Thoracic aorta (tissue), 2 donors: ENCODE results near the gene NOTCH1. TPM values are rescaled to one million over a fixed set of nuclear protein-coding genes. Genes with fewer than 3 reads are reported as not detected.
A peak's percentile ranks its signal among the peaks of the same experiment; 100 is the strongest.
"Not testable (repeated sequence)": the region's sequence is repeated elsewhere in the genome, so short reads cannot be mapped to it uniquely, and the experiment has no call there.

Experiments used
- ATAC-seq: fragments of 150-250 bp; one replicate; pipeline ENCODE4 v1.8.0; 2017; ENCODE audit warnings: low read depth; ENCODE audit not compliant: insufficient number of reproducible peaks, low FRiP score
- DNase-seq: peaks from one replicate; pipeline ENCODE4 v3.0.0-alpha.2; 2020; ENCODE audit warnings: low spot score
- H3K27ac ChIP-seq, 2 donors: fragments of 200-600 bp; sonication (generic); 1 replicate in 1 of 2; 2 replicates in 1 of 2; pipeline ENCODE4 v1.5.1; 2016; ENCODE audit warnings: mild to moderate bottlenecking in 2 of 2, moderate library complexity in 2 of 2
- H3K27me3 ChIP-seq: fragments of 200-600 bp; sonication (generic); replicated peaks from 2 replicates; pipeline ENCODE4 v1.6.0; 2016; ENCODE audit warnings: mild to moderate bottlenecking; ENCODE audit not compliant: insufficient read depth
- H3K36me3 ChIP-seq: fragments of 200-600 bp; sonication (generic); one replicate; pipeline ENCODE4 v1.5.1; 2016
- H3K4me1 ChIP-seq, 2 donors: fragments of 200-600 bp; sonication (generic); 1 replicate in 1 of 2; 2 replicates in 1 of 2; pipeline versions ENCODE4 v1.5.1 to v1.6.0; 2016; ENCODE audit warnings: low read depth in 2 of 2, mild to moderate bottlenecking in 1 of 2; ENCODE audit not compliant: control insufficient read depth in 1 of 2
- H3K4me3 ChIP-seq: fragments of 200-600 bp; sonication (generic); 2 replicates; pipeline ENCODE4 v1.5.1; 2016; ENCODE audit warnings: mild to moderate bottlenecking
- H3K9me3 ChIP-seq: fragments of 200-600 bp; sonication (generic); 2 replicates; pipeline ENCODE4 v1.5.1; 2016
- total RNA-seq, 2 donors: library from RNA; depleted of rRNA; stranded (reverse); fragments of >200 nt; gene quantifications; one replicate each; pipeline versions ENCODE4 v1.1.0 to v1.2.3, GENCODE V29; 2016
- TF ChIP-seq, protein P1 (sequence below): fragments of 200-600 bp; sonication (generic); IDR thresholded peaks from one replicate; pipeline ENCODE4 v1.5.1; 2019; ENCODE audit warnings: antibody characterized with exemption

Gene NOTCH1
- total RNA-seq, 2 donors from 2014 or later: 40.9 to 48.1 TPM

DNA sequence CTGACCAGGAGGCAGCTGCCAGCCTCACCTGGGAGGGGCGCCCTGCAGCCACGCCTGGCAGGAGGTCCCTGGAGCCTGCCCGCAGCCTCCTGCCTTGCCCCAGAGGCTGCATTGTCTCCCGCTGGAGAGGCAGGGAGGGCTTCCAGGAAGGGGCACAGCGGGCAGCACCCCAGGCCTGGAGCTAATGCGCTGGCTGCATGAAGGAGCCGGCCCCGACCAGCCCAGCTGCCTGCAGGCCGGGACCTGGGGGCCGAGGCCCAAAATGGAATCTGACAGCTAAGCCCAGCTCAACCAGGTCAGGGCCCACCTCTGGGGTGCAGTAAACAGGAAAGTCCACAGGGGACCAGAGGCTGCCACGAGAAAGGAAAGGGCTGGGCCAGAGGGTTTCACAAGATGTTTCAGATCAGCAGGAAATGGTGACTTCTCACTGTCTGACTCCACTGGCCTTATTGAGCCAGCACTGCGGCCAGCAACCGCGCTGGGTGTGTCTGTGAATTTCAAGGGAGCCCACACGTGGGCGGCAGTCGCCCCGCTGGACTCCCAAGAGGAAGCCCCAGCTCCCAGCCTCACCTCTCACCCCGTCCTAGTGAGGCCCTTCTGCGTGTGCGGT is 18.6 kb upstream of the NOTCH1 start:
- Histone ChIP-seq H3K9me3 (no peaks in the 10 kb centered on the region), H3K4me3 (no peak overlapping the region), H3K27ac (peak overlapping the region in 1 of 2 donors; percentile 56), H3K27me3 (no peaks in the 10 kb centered on the region), H3K36me3 (no peaks in the 10 kb centered on the region), H3K4me1 (peaks cover 36 to 51% of the 10 kb centered on the region in 2 donors)
- TF ChIP-seq, protein P1, sequence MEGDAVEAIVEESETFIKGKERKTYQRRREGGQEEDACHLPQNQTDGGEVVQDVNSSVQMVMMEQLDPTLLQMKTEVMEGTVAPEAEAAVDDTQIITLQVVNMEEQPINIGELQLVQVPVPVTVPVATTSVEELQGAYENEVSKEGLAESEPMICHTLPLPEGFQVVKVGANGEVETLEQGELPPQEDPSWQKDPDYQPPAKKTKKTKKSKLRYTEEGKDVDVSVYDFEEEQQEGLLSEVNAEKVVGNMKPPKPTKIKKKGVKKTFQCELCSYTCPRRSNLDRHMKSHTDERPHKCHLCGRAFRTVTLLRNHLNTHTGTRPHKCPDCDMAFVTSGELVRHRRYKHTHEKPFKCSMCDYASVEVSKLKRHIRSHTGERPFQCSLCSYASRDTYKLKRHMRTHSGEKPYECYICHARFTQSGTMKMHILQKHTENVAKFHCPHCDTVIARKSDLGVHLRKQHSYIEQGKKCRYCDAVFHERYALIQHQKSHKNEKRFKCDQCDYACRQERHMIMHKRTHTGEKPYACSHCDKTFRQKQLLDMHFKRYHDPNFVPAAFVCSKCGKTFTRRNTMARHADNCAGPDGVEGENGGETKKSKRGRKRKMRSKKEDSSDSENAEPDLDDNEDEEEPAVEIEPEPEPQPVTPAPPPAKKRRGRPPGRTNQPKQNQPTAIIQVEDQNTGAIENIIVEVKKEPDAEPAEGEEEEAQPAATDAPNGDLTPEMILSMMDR: no peak
- ATAC-seq (no peak), DNase-seq (no peak)

DNA sequence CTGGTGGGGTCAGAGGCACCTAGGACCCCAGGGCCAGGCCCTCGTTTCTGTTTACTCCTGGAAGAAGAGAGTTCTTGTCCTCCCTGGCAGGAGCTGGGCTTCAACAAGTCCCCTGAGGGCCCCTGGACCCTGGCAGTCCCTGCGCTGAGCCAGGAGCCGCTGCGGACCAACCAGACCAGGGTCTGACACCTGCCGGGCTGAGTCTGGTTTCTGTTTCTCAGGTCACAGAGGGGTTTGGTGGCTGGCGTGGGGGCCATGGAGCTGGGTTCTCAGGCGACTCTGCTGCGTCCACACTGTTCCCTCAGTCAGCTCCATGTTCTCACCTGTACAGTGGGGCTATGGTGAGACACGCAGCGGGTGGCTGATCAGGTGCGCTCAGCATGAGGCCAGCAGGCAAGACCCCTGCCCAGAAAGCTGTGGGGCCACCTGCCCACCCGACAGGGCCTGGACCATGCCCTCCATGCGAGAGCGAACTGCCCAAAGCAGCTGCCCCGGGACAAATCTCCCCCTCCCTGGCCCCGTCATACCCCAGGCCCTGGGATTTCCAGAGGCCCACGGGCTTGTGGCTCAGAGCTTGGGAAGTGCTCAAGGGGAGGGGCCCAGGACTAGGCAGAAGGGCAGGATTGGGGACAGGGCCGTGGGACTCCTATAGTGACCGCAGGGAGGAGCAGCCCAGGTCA is 17.9 kb upstream of the NOTCH1 start:
- Histone ChIP-seq H3K36me3 (no peaks in the 10 kb centered on the region), H3K9me3 (no peaks in the 10 kb centered on the region), H3K27me3 (no peaks in the 10 kb centered on the region), H3K27ac (peak overlapping the region in 1 of 2 donors; percentile 56), H3K4me3 (no peak overlapping the region), H3K4me1 (peaks cover 34 to 47% of the 10 kb centered on the region in 2 donors)
- DNase-seq: no peak
- TF ChIP-seq, protein P1: no peak
- ATAC-seq: no peak

DNA sequence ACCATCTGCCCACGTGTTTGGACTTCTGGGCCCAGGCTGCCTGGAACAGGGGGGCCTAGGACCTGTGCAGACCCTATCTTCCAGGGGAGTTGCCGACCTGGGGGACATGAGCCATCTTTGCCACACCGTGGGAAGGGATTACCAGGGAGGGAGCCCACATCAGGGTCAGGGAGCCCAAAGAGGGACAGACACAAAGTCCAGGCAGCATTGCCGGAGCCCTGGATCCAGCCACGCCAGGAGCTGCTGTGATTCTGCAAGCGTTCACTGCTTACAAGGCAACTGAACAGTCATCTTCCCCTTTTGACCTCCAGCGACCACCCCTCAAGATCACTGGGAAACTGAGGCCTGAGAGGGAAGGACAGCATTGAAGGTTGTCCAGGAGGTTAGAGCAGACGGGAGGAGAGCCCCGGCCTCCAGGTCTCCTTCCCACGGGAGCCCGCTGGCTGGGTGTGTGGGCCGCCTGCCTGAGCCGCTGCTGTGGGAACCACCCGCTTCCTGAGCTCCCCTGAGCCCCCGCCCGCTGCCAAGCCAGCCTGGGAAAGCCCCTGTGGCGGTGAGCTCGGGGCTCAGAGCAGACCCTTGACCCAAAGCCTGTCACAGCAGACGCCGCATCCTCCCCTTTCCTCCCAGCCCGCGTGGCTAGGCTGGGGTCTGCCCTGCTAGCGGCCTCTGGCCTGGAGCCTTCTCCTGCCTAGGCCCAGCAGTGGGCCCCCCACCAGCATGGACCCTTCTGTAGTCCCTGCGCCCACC is 17.1 kb upstream of the NOTCH1 start:
- ATAC-seq: no peak
- peaks cover 26 to 46% of the 10 kb centered on the region in 2 donors for H3K4me1 ChIP-seq

DNA sequence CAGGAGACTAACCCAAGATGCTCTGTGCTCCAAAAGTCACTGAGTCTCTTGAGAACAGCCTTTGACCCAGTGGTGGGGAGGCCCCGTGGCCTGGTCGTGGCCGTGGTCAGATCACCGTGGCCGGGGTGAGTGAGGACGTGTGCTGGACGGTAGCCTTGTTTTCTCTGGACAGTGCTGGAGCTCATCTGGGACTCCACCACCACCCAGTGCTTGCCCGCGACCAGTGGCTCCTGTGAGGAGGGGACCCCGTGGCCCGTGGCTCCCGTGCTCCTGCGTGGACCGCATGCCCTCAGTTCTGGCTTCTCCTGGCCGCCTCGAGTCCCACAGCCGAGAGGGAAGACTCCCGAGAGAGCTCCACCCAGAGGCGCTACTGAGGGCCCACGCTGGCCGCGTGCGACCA is 15.9 kb upstream of the NOTCH1 start:
- DNase-seq (no peak), ATAC-seq (no peak)
- Histone ChIP-seq H3K4me1 (peaks cover 27 to 46% of the 10 kb centered on the region in 2 donors), H3K27ac (no peak overlapping the region), H3K27me3 (no peaks in the 10 kb centered on the region), H3K36me3 (no peaks in the 10 kb centered on the region), H3K9me3 (no peaks in the 10 kb centered on the region), H3K4me3 (no peak overlapping the region)
- TF ChIP-seq, protein P1: no peak

More for the DNA sequence above, 17.1 kb upstream of the NOTCH1 start:
- TF ChIP-seq, protein P1: no peak
- no peak for DNase-seq
- Histone ChIP-seq H3K27ac (no peak overlapping the region), H3K4me3 (no peak overlapping the region), H3K36me3 (no peaks in the 10 kb centered on the region), H3K9me3 (no peaks in the 10 kb centered on the region), H3K27me3 (no peaks in the 10 kb centered on the region)

DNA sequence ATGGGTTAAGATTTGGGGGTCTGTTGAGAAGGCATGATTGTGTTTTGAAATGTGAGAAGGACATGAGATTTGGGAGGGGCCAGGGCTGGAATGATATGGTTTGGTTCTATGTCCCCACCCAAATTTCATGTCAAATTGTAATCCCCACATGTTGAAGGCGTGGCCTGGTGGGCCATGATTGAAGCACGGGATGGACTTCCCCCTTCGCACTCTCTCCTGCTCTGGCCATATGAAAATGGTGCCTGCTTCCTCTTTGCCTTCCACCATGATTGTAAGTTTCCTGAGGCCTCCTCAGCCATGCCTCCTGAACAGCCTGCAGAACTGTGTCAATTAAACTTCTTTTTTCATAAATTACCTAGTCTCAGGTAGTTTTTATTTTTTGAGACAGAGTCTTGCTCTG is 14.7 kb upstream of the NOTCH1 start:
- no peak for DNase-seq
- Histone ChIP-seq H3K4me3 (no peak overlapping the region), H3K4me1 (peaks cover 24 to 34% of the 10 kb centered on the region in 2 donors), H3K27ac (no peak overlapping the region), H3K36me3 (no peaks in the 10 kb centered on the region), H3K9me3 (no peaks in the 10 kb centered on the region), H3K27me3 (no peaks in the 10 kb centered on the region)
- TF ChIP-seq, protein P1: no peak
- ATAC-seq: no peak

DNA sequence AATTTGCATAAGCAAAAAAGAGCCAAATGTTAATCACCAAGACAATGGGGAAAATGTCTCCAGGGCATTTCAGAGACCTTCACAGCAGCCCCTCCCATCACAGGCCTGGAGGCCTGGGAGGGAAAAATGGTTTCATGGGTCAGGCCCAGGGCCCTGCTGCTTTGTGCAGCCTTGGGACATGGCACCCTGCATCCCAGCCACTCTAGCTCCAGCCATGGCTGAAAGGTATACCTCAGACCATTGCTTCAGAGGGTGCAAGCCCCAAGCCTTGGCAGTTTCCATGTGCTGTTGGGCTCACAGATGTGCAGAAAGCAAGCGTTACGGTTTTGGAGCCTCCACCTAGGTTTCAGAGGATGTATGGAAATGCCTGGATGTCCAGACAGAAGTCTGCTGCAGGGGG is 13.5 kb upstream of the NOTCH1 start:
- H3K27ac ChIP-seq, H3K4me3 ChIP-seq, H3K9me3 ChIP-seq, ATAC-seq, H3K27me3 ChIP-seq, DNase-seq, H3K36me3 ChIP-seq: not testable (repeated sequence)
- peaks cover 12 to 22% of the 10 kb centered on the region in 2 donors for H3K4me1 ChIP-seq

DNA sequence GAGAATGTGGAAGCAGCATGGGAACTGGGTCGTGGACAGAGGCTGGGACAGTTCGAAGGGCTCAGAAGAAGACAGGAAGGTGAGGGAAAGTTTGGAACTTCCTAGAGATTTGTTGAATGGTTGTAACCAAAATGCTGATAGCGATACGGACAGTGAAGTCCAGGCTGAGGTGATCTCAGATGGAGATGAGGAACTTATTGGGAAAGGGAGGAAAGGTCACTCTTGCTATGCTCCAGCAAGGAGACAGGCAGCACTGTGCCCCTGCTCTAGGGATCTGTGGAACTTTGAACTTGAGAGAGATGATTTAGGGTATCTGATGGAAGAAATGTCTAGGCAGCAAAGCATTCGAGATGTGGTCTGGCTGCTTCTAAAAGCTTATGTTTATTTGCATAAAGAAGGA is 13.0 kb upstream of the NOTCH1 start:
- Histone ChIP-seq H3K27ac (peak overlapping the region in 1 of 2 donors; percentile 58), H3K4me1 (peaks cover 7 to 17% of the 10 kb centered on the region in 2 donors)
- not testable (repeated sequence) for H3K36me3 ChIP-seq, DNase-seq, ATAC-seq, H3K4me3 ChIP-seq, H3K27me3 ChIP-seq, H3K9me3 ChIP-seq
